Activated CD4-positive, alpha-beta memory T cell treated with anti-CD3 and anti-CD28 coated beads, Interleukin-2, amount 10 ng/mL, durations not matched to agents 7 days and 5 days (primary cell): ENCODE data around the gene INS. TPM values are rescaled to one million over a fixed set of nuclear protein-coding genes. Genes with fewer than 3 reads are reported as not detected.
A peak's percentile ranks its signal among the peaks of the same experiment; 100 is the strongest.

Experiments
- CTCF ChIA-PET: fragments of 350-600 bp; sonication (Branson Sonifier 250); formaldehyde crosslinking; loops from one replicate; lab custom pipeline; 2021; ENCODE audit warnings: antibody characterized with exemption, inconsistent platforms; lab: Charles Lee
- POLR2A ChIA-PET: fragments of 350-600 bp; sonication (Branson Sonifier 250); formaldehyde crosslinking; loops from one replicate; lab custom pipeline; 2021; ENCODE audit warnings: antibody characterized with exemption; lab: Charles Lee
- DNase-seq: peaks from one replicate; pipeline ENCODE4 v3.0.0-alpha.2; 2020
- H3K27ac Mint-ChIP-seq: one replicate; pipeline ENCODE4 v1.8.0; 2021; ENCODE audit warnings: mild to moderate bottlenecking, mixed read lengths
- H3K27me3 Mint-ChIP-seq: one replicate; pipeline ENCODE4 v1.8.0; 2021; ENCODE audit warnings: mixed read lengths
- H3K36me3 Mint-ChIP-seq: one replicate; pipeline ENCODE4 v1.8.0; 2021; ENCODE audit warnings: low read depth, mixed read lengths
- H3K4me1 Mint-ChIP-seq: one replicate; pipeline ENCODE4 v1.8.0; 2021; ENCODE audit warnings: mixed read lengths
- H3K4me3 Mint-ChIP-seq: one replicate; pipeline ENCODE4 v1.8.0; 2021; ENCODE audit warnings: mild to moderate bottlenecking, mixed read lengths
- H3K9me3 Mint-ChIP-seq: one replicate; pipeline ENCODE4 v1.8.0; 2021; ENCODE audit warnings: mixed read lengths
- total RNA-seq, 2 experiments: library from RNA; stranded (reverse); gene quantifications; one replicate each; pipeline ENCODE4 v1.2.3, GENCODE V29; 2021

INS gene
- total RNA-seq, 2 experiments from 2014 or later: not detected

DNA sequence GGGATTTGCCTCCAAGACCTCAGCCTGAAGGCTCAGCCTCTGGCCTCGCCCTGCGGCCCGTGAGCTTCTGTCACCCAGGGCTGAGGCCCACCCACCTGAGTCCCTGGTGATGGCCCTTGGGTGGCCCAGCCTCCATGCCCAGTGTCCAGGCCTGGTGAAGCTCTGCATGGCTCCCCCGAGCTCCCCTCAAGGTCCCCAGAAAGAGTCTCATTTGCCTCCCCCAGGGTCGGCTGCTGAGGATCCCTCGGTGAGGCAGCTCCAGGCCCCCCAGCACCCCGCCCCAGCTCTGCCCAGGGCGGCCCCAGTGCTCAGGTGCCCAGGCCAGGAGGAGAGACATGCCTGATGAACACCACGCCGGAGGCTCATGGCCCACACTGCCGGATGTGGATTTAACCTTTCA, 12.8 kb upstream of the INS start:
- DNase-seq: no peak
- no peaks in the 10 kb centered on the region for H3K4me1 Mint-ChIP-seq
- H3K27me3 Mint-ChIP-seq: no peaks in the 10 kb centered on the region
- no peaks in the 10 kb centered on the region for H3K36me3 Mint-ChIP-seq
- ChIA-PET CTCF (interaction anchor here (0.8 kb wide), 1 partner anchor 9 kb away, joined by 3 read pairs; no protein-coding TSS in a partner anchor), POLR2A (no interaction called here)
- no peak overlapping the region for H3K4me3 Mint-ChIP-seq
- H3K9me3 Mint-ChIP-seq: no peaks in the 10 kb centered on the region
- no peak overlapping the region for H3K27ac Mint-ChIP-seq

- Mint-ChIP-seq H3K9me3 (no peaks in the 10 kb centered on the region), H3K27ac (no peak overlapping the region), H3K4me1 (no peaks in the 10 kb centered on the region), H3K27me3 (no peaks in the 10 kb centered on the region), H3K4me3 (no peak overlapping the region), H3K36me3 (no peaks in the 10 kb centered on the region)
- POLR2A ChIA-PET: no interaction called here
- no peak for DNase-seq
- CTCF ChIA-PET: interaction anchor here (0.8 kb wide), 1 partner anchor 8 kb away, joined by 3 read pairs; no protein-coding TSS in a partner anchor
These were observed 12.2 kb upstream of the INS start for GRCh38 chr11:2173150-2173693.

GRCh38 chr11:2172676-2173075, 11.7 kb upstream of the INS start:
- ChIA-PET POLR2A (no interaction called here), CTCF (no interaction called here)
- H3K36me3 Mint-ChIP-seq: no peaks in the 10 kb centered on the region
- no peaks in the 10 kb centered on the region for H3K4me1 Mint-ChIP-seq
- no peak overlapping the region for H3K4me3 Mint-ChIP-seq
- no peaks in the 10 kb centered on the region for H3K9me3 Mint-ChIP-seq
- H3K27ac Mint-ChIP-seq: no peak overlapping the region
- DNase-seq: no peak
- no peaks in the 10 kb centered on the region for H3K27me3 Mint-ChIP-seq

DNA sequence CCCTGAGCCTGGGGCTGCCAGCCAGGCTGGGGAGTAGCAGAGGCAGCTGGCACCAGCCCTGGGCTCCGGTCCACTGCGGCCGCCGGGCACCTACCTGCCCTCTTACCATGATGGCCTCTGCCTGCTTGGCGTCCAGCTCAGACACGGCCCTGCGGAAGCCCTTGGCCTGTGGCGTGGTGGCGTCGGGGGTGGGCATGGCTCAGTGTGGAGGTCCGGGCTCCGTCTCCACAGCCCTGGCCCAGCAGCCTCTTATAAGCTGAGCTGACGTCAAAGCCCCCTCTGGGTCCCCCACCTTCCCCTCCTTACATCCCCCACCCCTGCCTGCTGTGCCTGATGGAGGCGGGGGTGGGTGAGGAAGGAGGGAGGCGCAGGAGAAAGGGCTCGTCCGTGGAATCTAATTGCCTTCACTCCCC, 10.6 kb upstream of the INS start, which contains the start of gene TH:
Gene TH, minus strand, starts transcription at position 225 of the 413 bp plus-strand sequence. Its CDS starts 29 bp downstream, at position 196.
- CTCF ChIA-PET: no interaction called here
- no peaks in the 10 kb centered on the region for H3K9me3 Mint-ChIP-seq
- no peaks in the 10 kb centered on the region for H3K36me3 Mint-ChIP-seq
- no peak for DNase-seq
- no peaks in the 10 kb centered on the region for H3K27me3 Mint-ChIP-seq
- no peak within 1 kb of the TSS for H3K27ac Mint-ChIP-seq
- POLR2A ChIA-PET: no interaction called here
- no peaks in the 10 kb centered on the region for H3K4me1 Mint-ChIP-seq
- no peak within 1 kb of the TSS for H3K4me3 Mint-ChIP-seq

- Mint-ChIP-seq H3K4me3 (no peak overlapping the region), H3K27ac (no peak overlapping the region), H3K36me3 (no peaks in the 10 kb centered on the region), H3K9me3 (no peaks in the 10 kb centered on the region), H3K4me1 (no peaks in the 10 kb centered on the region), H3K27me3 (no peaks in the 10 kb centered on the region)
- CTCF ChIA-PET: interaction anchor here (0.7 kb wide), 1 partner anchor 13 kb away, joined by 3 read pairs; no protein-coding TSS in a partner anchor
- no peak for DNase-seq
- POLR2A ChIA-PET: no interaction called here
These were observed 8.9 kb upstream of the INS start for GRCh38 chr11:2169626-2170570.

GRCh38 chr11:2169005-2169378, 8.0 kb upstream of the INS start:
- Mint-ChIP-seq H3K4me3 (no peak overlapping the region), H3K9me3 (no peaks in the 10 kb centered on the region)
- CTCF ChIA-PET: no interaction called here

GRCh38 chr11:2168286-2169004, 7.4 kb upstream of the INS start:
- ChIA-PET CTCF (no interaction called here), POLR2A (no interaction called here)
- H3K4me1 Mint-ChIP-seq: no peaks in the 10 kb centered on the region
- no peaks in the 10 kb centered on the region for H3K27me3 Mint-ChIP-seq
- H3K36me3 Mint-ChIP-seq: no peaks in the 10 kb centered on the region
- H3K9me3 Mint-ChIP-seq: no peaks in the 10 kb centered on the region
- H3K27ac Mint-ChIP-seq: no peak overlapping the region
- no peak for DNase-seq
- H3K4me3 Mint-ChIP-seq: no peak overlapping the region

More at GRCh38 chr11:2169005-2169378, 8.0 kb upstream of the INS start:
- H3K4me1 Mint-ChIP-seq: no peaks in the 10 kb centered on the region
- H3K27me3 Mint-ChIP-seq: no peaks in the 10 kb centered on the region
- no peak for DNase-seq
- POLR2A ChIA-PET: no interaction called here
- H3K27ac Mint-ChIP-seq: no peak overlapping the region
- no peaks in the 10 kb centered on the region for H3K36me3 Mint-ChIP-seq

GRCh38 chr11:2167141-2168045, 6.4 kb upstream of the INS start:
- POLR2A ChIA-PET: no interaction called here
- no peaks in the 10 kb centered on the region for H3K36me3 Mint-ChIP-seq
- no peaks in the 10 kb centered on the region for H3K4me1 Mint-ChIP-seq

GRCh38 chr11:2166091-2166851, 5.3 kb upstream of the INS start:
- ChIA-PET CTCF (interaction anchor here (0.6 to 2.0 kb wide), 4 partner anchors 14 to 254 kb away, joined by 3 to 5 read pairs (median 4); no protein-coding TSS in a partner anchor), POLR2A (no interaction called here)
- H3K9me3 Mint-ChIP-seq: no peaks in the 10 kb centered on the region
- no peak overlapping the region for H3K4me3 Mint-ChIP-seq
- H3K27ac Mint-ChIP-seq: no peak overlapping the region
- H3K4me1 Mint-ChIP-seq: no peaks in the 10 kb centered on the region
- H3K36me3 Mint-ChIP-seq: no peaks in the 10 kb centered on the region
- DNase-seq: peak; percentile 42
- H3K27me3 Mint-ChIP-seq: no peaks in the 10 kb centered on the region

More at GRCh38 chr11:2167141-2168045, 6.4 kb upstream of the INS start:
- CTCF ChIA-PET: interaction anchor here (1.6 kb wide), 1 partner anchor 15 kb away, joined by 3 read pairs; no protein-coding TSS in a partner anchor
- Mint-ChIP-seq H3K9me3 (no peaks in the 10 kb centered on the region), H3K27ac (no peak overlapping the region), H3K27me3 (no peaks in the 10 kb centered on the region), H3K4me3 (no peak overlapping the region)
- DNase-seq: no peak

- no peaks in the 10 kb centered on the region for H3K9me3 Mint-ChIP-seq
- ChIA-PET CTCF (interaction anchor here (0.6 to 2.0 kb wide), 4 partner anchors 8 to 255 kb away, joined by 3 to 5 read pairs (median 4); no protein-coding TSS in a partner anchor), POLR2A (no interaction called here)
- no peaks in the 10 kb centered on the region for H3K4me1 Mint-ChIP-seq
- H3K27ac Mint-ChIP-seq: no peak overlapping the region
- no peak overlapping the region for H3K4me3 Mint-ChIP-seq
- H3K36me3 Mint-ChIP-seq: no peaks in the 10 kb centered on the region
- DNase-seq: no peak
- H3K27me3 Mint-ChIP-seq: no peaks in the 10 kb centered on the region
These were observed 4.6 kb upstream of the INS start for GRCh38 chr11:2165571-2165970.

DNA sequence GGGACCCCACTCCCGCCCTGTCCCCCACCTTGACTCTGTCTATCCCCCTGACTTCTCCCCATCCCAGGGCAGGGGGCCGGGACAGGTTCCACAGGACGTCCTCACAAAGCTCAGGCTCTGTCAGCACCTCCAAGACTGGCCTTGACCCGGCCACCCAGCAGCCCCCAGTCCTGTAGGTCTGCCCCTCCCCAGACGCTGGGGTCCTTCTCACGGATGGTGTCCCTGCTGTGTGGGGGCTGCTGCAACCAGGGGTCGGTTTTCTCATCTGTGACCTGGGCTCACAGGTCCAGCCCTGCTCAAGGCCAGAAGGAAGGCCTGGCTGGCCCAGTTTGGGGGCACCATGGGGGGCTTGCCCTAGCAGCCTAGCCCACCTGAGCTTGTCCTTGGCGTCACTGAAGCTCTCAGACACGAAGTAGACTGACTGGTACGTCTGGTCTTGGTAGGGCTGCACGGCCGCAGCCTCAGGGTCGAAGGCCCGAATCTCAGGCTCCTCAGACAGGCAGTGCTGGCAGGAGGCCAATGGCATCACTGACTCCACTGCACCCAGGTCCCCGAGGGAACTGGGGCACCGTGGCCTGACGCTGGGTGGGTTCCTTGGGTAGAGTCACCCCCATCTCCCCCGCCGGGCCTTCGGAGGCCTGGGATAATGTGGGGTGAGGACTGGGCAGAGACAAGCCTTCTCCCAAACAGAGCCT, 4.0 kb upstream of the INS start:
- CTCF ChIA-PET: interaction anchor here (0.6 to 2.0 kb wide), 5 partner anchors 9 to 256 kb away, joined by 3 to 5 read pairs (median 3); no protein-coding TSS in a partner anchor
- H3K4me1 Mint-ChIP-seq: no peaks in the 10 kb centered on the region

More for the DNA sequence above, 4.0 kb upstream of the INS start:
- POLR2A ChIA-PET: no interaction called here
- Mint-ChIP-seq H3K9me3 (no peaks in the 10 kb centered on the region), H3K27ac (no peak overlapping the region), H3K4me3 (no peak overlapping the region), H3K36me3 (no peaks in the 10 kb centered on the region), H3K27me3 (no peaks in the 10 kb centered on the region)
- DNase-seq: no peak
